Common myeloid progenitor, CD34-positive (primary cell): ENCODE data around the gene TEX14.
"Not testable (repeated sequence)": the region's sequence is repeated elsewhere in the genome, so short reads cannot be mapped to it uniquely, and the experiment has no call there.

Experiments
- CTCF ChIA-PET: fragments of 350-600 bp; sonication (Branson Sonifier 250); formaldehyde crosslinking; loops from one replicate; lab custom pipeline; 2021; ENCODE audit warnings: antibody characterized with exemption; lab: Charles Lee
- POLR2A ChIA-PET: fragments of 350-600 bp; sonication (Branson Sonifier 250); formaldehyde crosslinking; loops from one replicate; lab custom pipeline; 2021; ENCODE audit warnings: antibody characterized with exemption; lab: Charles Lee
- DNase-seq, 3 donors: peaks; one replicate each; pipeline versions ENCODE4 v3.0.0 to v3.0.0-alpha.2; 2013
- H3K27ac ChIP-seq, 2 experiments: 1 replicate in 1 of 2; 2 replicates in 1 of 2; pipeline ENCODE4 v1.7.0; 2013; ENCODE audit warnings: inconsistent platforms in 2 of 2, low read length in 2 of 2, mild to moderate bottlenecking in 2 of 2, low read depth in 1 of 2, moderate library complexity in 1 of 2; ENCODE audit not compliant: severe bottlenecking in 2 of 2, insufficient read depth in 1 of 2, poor library complexity in 1 of 2
- H3K27me3 ChIP-seq, 5 experiments: replicated peaks in 2 of 5; 1 replicate in 3 of 5; 2 replicates in 2 of 5; pipeline versions ENCODE4 v1.6.1 to v1.7.0; 2013; ENCODE audit warnings: low read length in 4 of 5, mild to moderate bottlenecking in 2 of 5, moderate library complexity in 2 of 5, inconsistent platforms in 1 of 5; ENCODE audit not compliant: insufficient read depth in 5 of 5, control insufficient read depth in 4 of 5
- H3K36me3 ChIP-seq, 4 experiments: 1 replicate in 2 of 4; 2 replicates in 2 of 4; pipeline versions ENCODE4 v1.6.1 to v1.7.0; 2013; ENCODE audit warnings: low read length in 3 of 4, control low read depth in 1 of 4, mild to moderate bottlenecking in 1 of 4; ENCODE audit not compliant: control insufficient read depth in 4 of 4, insufficient read depth in 4 of 4
- H3K4me1 ChIP-seq, 4 experiments: 1 replicate in 3 of 4; 2 replicates in 1 of 4; pipeline versions ENCODE4 v1.6.1 to v1.7.1; 2013; ENCODE audit warnings: low read length in 3 of 4, mild to moderate bottlenecking in 3 of 4, control low read depth in 1 of 4, inconsistent platforms in 1 of 4, moderate library complexity in 1 of 4; ENCODE audit not compliant: control insufficient read depth in 4 of 4, insufficient read depth in 4 of 4; ENCODE audit errors: control extremely low read depth in 1 of 4
- H3K4me3 ChIP-seq, 7 experiments: 1 replicate in 4 of 7; 2 replicates in 3 of 7; pipeline versions ENCODE4 v1.5.1 to v1.7.0; 2013; ENCODE audit warnings: mild to moderate bottlenecking in 7 of 7, low read length in 6 of 7, moderate library complexity in 6 of 7, inconsistent platforms in 2 of 7, low read depth in 2 of 7, control low read depth in 1 of 7; ENCODE audit not compliant: insufficient read depth in 4 of 7, control insufficient read depth in 1 of 7; ENCODE audit errors: extremely low read depth in 1 of 7
- H3K9me3 ChIP-seq, 5 experiments: 1 replicate in 4 of 5; 2 replicates in 1 of 5; pipeline versions ENCODE4 v1.6.1 to v1.7.1; 2013; ENCODE audit warnings: low read length in 4 of 5, mild to moderate bottlenecking in 2 of 5, inconsistent platforms in 1 of 5, low read depth in 1 of 5, moderate library complexity in 1 of 5; ENCODE audit not compliant: control insufficient read depth in 4 of 5, insufficient read depth in 2 of 5; ENCODE audit errors: control extremely low read depth in 1 of 5
- WGBS: methylation state at CpG from one replicate; pipeline ENCODE4 v1.1.5; 2013; ENCODE audit not compliant: insufficient coverage; 5-methylcytosine and 5-hydroxymethylcytosine counted together

The TEX14 gene

GRCh38 chr17:58659714-58660084 is 32.1 kb downstream of the TEX14 start:
- 38% methylated on average over 8 of the region's 9 CpGs for WGBS

GRCh38 chr17:58658804-58659713 is 32.8 kb downstream of the TEX14 start:
- ChIA-PET POLR2A (interaction anchor here (0.6 to 3.4 kb wide), 13 partner anchors 8 to 698 kb away, joined by 3 to 69 read pairs (median 3); partner anchors contain the start of genes RAD51C and SKA2), CTCF (interaction anchor here (1.8 to 2.6 kb wide), 2 partner anchors 27 to 71 kb away, joined by 5 to 6 read pairs; no protein-coding TSS in a partner anchor)
- no peaks in the 10 kb centered on the region for H3K9me3 ChIP-seq
- no peaks in the 10 kb centered on the region for H3K27me3 ChIP-seq
- peak overlapping the region; percentile 99 to 100 for H3K27ac ChIP-seq
- H3K4me3 ChIP-seq: peak overlapping the region in 6 of 7 experiments; percentile 57 to 76 (median 62)
- peaks cover 0 to 7% (median 4%) of the 10 kb centered on the region in 4 experiments for H3K4me1 ChIP-seq
- DNase-seq: peak; percentile 97 to 99 (median 98)
- WGBS: 3% methylated on average over 22 of the region's 38 CpGs
- no peaks in the 10 kb centered on the region for H3K36me3 ChIP-seq

More at GRCh38 chr17:58659714-58660084, 32.1 kb downstream of the TEX14 start:
- ChIA-PET CTCF (interaction anchor here (2.6 kb wide), 1 partner anchor 71 kb away, joined by 6 read pairs; no protein-coding TSS in a partner anchor), POLR2A (interaction anchor here (0.6 to 3.4 kb wide), 6 partner anchors 10 to 327 kb away, joined by 3 to 69 read pairs (median 4); partner anchors contain the start of gene RAD51C)
- H3K4me1 ChIP-seq, H3K36me3 ChIP-seq, H3K9me3 ChIP-seq, DNase-seq, H3K27me3 ChIP-seq: not testable (repeated sequence)
- H3K27ac ChIP-seq: peak overlapping the region in 1 of 2 experiments; percentile 99
- H3K4me3 ChIP-seq: peak overlapping the region in 6 of 7 experiments; percentile 57 to 76 (median 62)

- H3K36me3 ChIP-seq, H3K27me3 ChIP-seq, H3K9me3 ChIP-seq, H3K4me1 ChIP-seq: not testable (repeated sequence)
- ChIA-PET POLR2A (interaction anchor here (0.6 to 3.4 kb wide), 10 partner anchors 9 to 697 kb away, joined by 3 to 69 read pairs (median 4); partner anchors contain the start of gene RAD51C), CTCF (interaction anchor here (0.6 to 2.6 kb wide), 3 partner anchors 26 to 351 kb away, joined by 3 to 6 read pairs (median 5); no protein-coding TSS in a partner anchor)
- DNase-seq: peak in 2 of 3 donors; percentile 22 to 52
- Histone ChIP-seq H3K27ac (peak overlapping the region in 1 of 2 experiments; percentile 100), H3K4me3 (peak overlapping the region in 4 of 7 experiments; percentile 13 to 76 (median 67))
- 77% methylated on average over 5 of the region's 10 CpGs for WGBS
Measured at GRCh38 chr17:58657962-58658803, 33.7 kb downstream of the TEX14 start.

GRCh38 chr17:58648236-58648635 is 43.6 kb downstream of the TEX14 start:
- no peaks in the 10 kb centered on the region for H3K9me3 ChIP-seq
- no peak overlapping the region for H3K27ac ChIP-seq
- no peaks in the 10 kb centered on the region for H3K27me3 ChIP-seq
- no peak for DNase-seq
- ChIA-PET CTCF (no interaction called here), POLR2A (no interaction called here)
- H3K4me3 ChIP-seq: no peak overlapping the region
- H3K4me1 ChIP-seq: no peaks in the 10 kb centered on the region
- H3K36me3 ChIP-seq: no peaks in the 10 kb centered on the region

GRCh38 chr17:58643147-58643546 is 48.7 kb downstream of the TEX14 start:
- no peak for DNase-seq
- ChIA-PET CTCF (no interaction called here), POLR2A (interaction anchor here (1.6 kb wide), 1 partner anchor 12 kb away, joined by 13 read pairs; no protein-coding TSS in a partner anchor)
- H3K27me3 ChIP-seq: no peaks in the 10 kb centered on the region
- H3K4me1 ChIP-seq: no peaks in the 10 kb centered on the region
- H3K27ac ChIP-seq: no peak overlapping the region
- no CpG with 5 or more reads among the region's 2 CpGs for WGBS
- no peaks in the 10 kb centered on the region for H3K36me3 ChIP-seq
- H3K9me3 ChIP-seq: no peaks in the 10 kb centered on the region
- H3K4me3 ChIP-seq: no peak overlapping the region

- H3K9me3 ChIP-seq: no peaks in the 10 kb centered on the region
Measured at GRCh38 chr17:58641887-58642311, 49.9 kb downstream of the TEX14 start.

More at GRCh38 chr17:58641887-58642311, 49.9 kb downstream of the TEX14 start:
- POLR2A ChIA-PET: interaction anchor here (2.2 kb wide), 1 partner anchor 10 kb away, joined by 8 read pairs; no protein-coding TSS in a partner anchor
- Histone ChIP-seq H3K27ac (no peak overlapping the region), H3K36me3 (no peaks in the 10 kb centered on the region), H3K27me3 (no peaks in the 10 kb centered on the region), H3K4me1 (no peaks in the 10 kb centered on the region), H3K4me3 (no peak overlapping the region)
- 85% methylated on average over 1 of the region's 1 CpG for WGBS
- no peak for DNase-seq
- CTCF ChIA-PET: no interaction called here
